CD4-positive, alpha-beta T cell treated with Interleukin-10 for 1 hour (primary cell): Measurements from ENCODE around the gene CNEP1R1.
"Not testable (repeated sequence)": the region's sequence is repeated elsewhere in the genome, so short reads cannot be mapped to it uniquely, and the experiment has no call there.

Experiments
- DNase-seq: peaks from one replicate; pipeline ENCODE4 v3.0.0-alpha.2; 2020

Gene CNEP1R1

GRCh38 chr16:50024684-50025536 lies at the start of gene CNEP1R1:
CNEP1R1 (plus strand) TSS chr16:50025225; CDS start chr16:50025316, 91 bp downstream.
- peak; percentile 97 for DNase-seq

GRCh38 chr16:49977427-49977826 lies 47.6 kb upstream of the CNEP1R1 start:
- no peak for DNase-seq

GRCh38 chr16:49978569-49979326 lies 46.3 kb upstream of the CNEP1R1 start:
- no peak for DNase-seq

- DNase-seq = no peak
Observed at GRCh38 chr16:49980166-49980565, 44.9 kb upstream of the CNEP1R1 start.

GRCh38 chr16:49986351-49987124 lies 38.5 kb upstream of the CNEP1R1 start:
- no peak for DNase-seq

- no peak for DNase-seq
Observed at GRCh38 chr16:49987381-49987780, 37.6 kb upstream of the CNEP1R1 start.

- DNase-seq = no peak
Observed at GRCh38 chr16:49992825-49993224, 32.2 kb upstream of the CNEP1R1 start.

- no peak for DNase-seq
Observed at GRCh38 chr16:49993579-49993978, 31.4 kb upstream of the CNEP1R1 start.

- no peak for DNase-seq
Observed at GRCh38 chr16:49994006-49994405, 31.0 kb upstream of the CNEP1R1 start.

GRCh38 chr16:49995720-49996119 lies 29.3 kb upstream of the CNEP1R1 start:
- no peak for DNase-seq

- DNase-seq = no peak
Observed at GRCh38 chr16:49997721-49998251, 27.2 kb upstream of the CNEP1R1 start.

- no peak for DNase-seq
Observed at GRCh38 chr16:49998991-49999390, 26.0 kb upstream of the CNEP1R1 start.

- DNase-seq = no peak
Observed at GRCh38 chr16:50001144-50001543, 23.9 kb upstream of the CNEP1R1 start.

- no peak for DNase-seq
Observed at GRCh38 chr16:50002190-50002589, 22.8 kb upstream of the CNEP1R1 start.

GRCh38 chr16:50004239-50004638 lies 20.8 kb upstream of the CNEP1R1 start:
- DNase-seq = no peak

- DNase-seq = no peak
Observed at GRCh38 chr16:50006964-50007363, 18.1 kb upstream of the CNEP1R1 start.

- DNase-seq = no peak
Observed at GRCh38 chr16:50007744-50008143, 17.3 kb upstream of the CNEP1R1 start.

GRCh38 chr16:50010212-50010611 lies 14.8 kb upstream of the CNEP1R1 start:
- DNase-seq = no peak

- DNase-seq = no peak
Observed at GRCh38 chr16:50011707-50012106, 13.3 kb upstream of the CNEP1R1 start.

- DNase-seq = no peak
Observed at GRCh38 chr16:50012182-50012581, 12.8 kb upstream of the CNEP1R1 start.

GRCh38 chr16:50014211-50014610 lies 10.8 kb upstream of the CNEP1R1 start:
- DNase-seq = not testable (repeated sequence)

- no peak for DNase-seq
Observed at GRCh38 chr16:50015631-50016030, 9.4 kb upstream of the CNEP1R1 start.

- no peak for DNase-seq
Observed at GRCh38 chr16:50017553-50017952, 7.5 kb upstream of the CNEP1R1 start.
